ENCODE data around the gene TECPR1.

TECPR1 gene

DNA sequence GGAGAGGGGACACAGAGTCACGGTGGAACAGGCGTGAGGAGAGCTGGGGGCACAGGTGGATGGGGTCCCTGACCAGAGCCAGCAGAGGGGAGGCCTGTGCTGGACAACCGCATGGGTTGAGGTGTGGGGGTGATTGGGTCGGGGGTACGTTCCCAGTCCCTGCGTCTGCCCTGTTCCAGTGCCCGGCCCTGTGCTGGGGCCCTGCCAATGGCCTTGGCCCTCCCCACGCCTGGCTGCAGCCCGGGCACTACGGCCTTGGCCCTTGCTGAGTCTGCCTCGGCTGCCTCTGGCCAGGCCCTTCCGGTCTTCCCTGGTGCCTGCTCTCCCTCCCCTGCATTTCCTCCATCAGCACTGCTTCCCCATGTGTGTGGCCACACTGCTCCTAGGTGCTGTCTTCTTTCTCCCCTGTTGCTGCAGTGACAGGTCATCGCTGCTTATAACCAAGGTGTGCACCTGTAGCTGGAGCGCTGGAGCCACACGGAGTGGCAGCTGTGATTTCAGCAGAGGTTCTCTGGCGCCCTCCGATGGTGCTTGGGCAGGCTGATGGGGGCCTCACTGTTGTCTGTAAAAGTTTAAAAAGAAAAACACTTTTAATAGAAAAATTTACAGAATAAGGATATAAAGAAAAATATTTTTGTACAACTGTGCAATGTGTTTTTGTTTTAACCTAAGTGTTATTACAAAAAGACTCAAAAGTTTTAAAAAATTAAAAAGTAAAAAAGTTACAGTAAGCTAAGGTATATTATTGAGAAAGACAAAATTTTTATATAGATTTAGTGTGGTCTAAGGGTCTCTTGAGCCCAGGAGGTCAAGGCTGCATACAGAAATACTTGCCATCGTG lies 86.0 kb downstream of the TECPR1 start:
- peaks cover 7% of the 10 kb centered on the region for H3K4me1 ChIP-seq (ENCODE audit: control insufficient read depth, low read length)
- H3K27me3 ChIP-seq (ENCODE audit: control insufficient read depth, low read length) = no peaks in the 10 kb centered on the region
- H3K27ac ChIP-seq (ENCODE audit: low read depth, low read length) = no peak overlapping the region
- TF ChIP-seq EZH2phosphoT487 (IDR thresholded peaks at IDR 0.05; ENCODE audit: borderline replicate concordance, low read length) (no peak), CTCF (IDR thresholded peaks at IDR 0.05; ENCODE audit: low read depth, low read length, poor library complexity, severe bottlenecking) (peak; percentile 71)
- H4K20me1 ChIP-seq (ENCODE audit: control insufficient read depth, insufficient read depth, low read depth, low read length) = peaks cover 32% of the 10 kb centered on the region
- no peaks in the 10 kb centered on the region for H3K9me3 ChIP-seq (ENCODE audit: control insufficient read depth, insufficient read depth, low read length)
- H3K9me2 ChIP-seq (replicated peaks; ENCODE audit: control insufficient read depth, low read length) = no peaks in the 10 kb centered on the region
- no peaks in the 10 kb centered on the region for H3F3A ChIP-seq (ENCODE audit: control insufficient read depth, insufficient read depth)
- no peaks in the 10 kb centered on the region for H3K36me3 ChIP-seq (ENCODE audit: control insufficient read depth, low read length)
- H3K4me2 ChIP-seq (ENCODE audit: low read length) = no peak overlapping the region
- H3K79me2 ChIP-seq (ENCODE audit: control insufficient read depth, low read length) = no peaks in the 10 kb centered on the region
- no peak overlapping the region for H3K4me3 ChIP-seq (ENCODE audit: low read length)
